ENCODE results near the gene IL27RA. TPM values are rescaled to one million over a fixed set of nuclear protein-coding genes. Genes with fewer than 3 reads are reported as not detected.

Gene IL27RA
- total RNA-seq, 6 experiments from 2014 or later: 4.7 to 6.1 (median 5.1) TPM

DNA sequence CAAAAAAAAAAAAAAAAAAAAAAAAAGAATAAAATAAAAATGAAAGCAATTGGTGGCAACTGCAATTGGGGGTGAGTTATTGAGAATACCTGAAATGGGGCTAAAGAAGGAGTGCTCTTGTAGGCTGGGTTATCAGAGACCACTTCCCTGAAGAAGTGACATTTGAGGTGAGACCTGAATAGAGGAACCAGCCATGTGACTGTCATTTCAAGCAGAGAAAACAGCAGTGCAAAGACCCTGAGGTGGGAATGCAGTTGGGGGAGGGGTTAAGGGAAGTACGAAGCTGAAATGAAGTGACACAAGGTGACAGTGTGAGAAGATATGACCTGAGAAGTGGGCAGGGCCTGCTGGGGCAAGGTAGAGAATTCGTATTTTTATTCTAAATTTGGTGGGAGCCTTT, 34.6 kb downstream of the IL27RA start:
- Mint-ChIP-seq H3K4me1 (ENCODE audit: low read depth) (no peaks in the 10 kb centered on the region), H3K27ac (no peak overlapping the region), H3K4me3 (no peak overlapping the region), H3K27me3 (ENCODE audit: insufficient read depth) (peaks cover 8% of the 10 kb centered on the region), H3K36me3 (ENCODE audit: low read depth) (no peaks in the 10 kb centered on the region), H3K9me3 (no peaks in the 10 kb centered on the region)
- DNase-seq: no peak
- TF ChIP-seq, protein P1, sequence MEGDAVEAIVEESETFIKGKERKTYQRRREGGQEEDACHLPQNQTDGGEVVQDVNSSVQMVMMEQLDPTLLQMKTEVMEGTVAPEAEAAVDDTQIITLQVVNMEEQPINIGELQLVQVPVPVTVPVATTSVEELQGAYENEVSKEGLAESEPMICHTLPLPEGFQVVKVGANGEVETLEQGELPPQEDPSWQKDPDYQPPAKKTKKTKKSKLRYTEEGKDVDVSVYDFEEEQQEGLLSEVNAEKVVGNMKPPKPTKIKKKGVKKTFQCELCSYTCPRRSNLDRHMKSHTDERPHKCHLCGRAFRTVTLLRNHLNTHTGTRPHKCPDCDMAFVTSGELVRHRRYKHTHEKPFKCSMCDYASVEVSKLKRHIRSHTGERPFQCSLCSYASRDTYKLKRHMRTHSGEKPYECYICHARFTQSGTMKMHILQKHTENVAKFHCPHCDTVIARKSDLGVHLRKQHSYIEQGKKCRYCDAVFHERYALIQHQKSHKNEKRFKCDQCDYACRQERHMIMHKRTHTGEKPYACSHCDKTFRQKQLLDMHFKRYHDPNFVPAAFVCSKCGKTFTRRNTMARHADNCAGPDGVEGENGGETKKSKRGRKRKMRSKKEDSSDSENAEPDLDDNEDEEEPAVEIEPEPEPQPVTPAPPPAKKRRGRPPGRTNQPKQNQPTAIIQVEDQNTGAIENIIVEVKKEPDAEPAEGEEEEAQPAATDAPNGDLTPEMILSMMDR (IDR thresholded peaks at IDR 0.05): no peak

DNA sequence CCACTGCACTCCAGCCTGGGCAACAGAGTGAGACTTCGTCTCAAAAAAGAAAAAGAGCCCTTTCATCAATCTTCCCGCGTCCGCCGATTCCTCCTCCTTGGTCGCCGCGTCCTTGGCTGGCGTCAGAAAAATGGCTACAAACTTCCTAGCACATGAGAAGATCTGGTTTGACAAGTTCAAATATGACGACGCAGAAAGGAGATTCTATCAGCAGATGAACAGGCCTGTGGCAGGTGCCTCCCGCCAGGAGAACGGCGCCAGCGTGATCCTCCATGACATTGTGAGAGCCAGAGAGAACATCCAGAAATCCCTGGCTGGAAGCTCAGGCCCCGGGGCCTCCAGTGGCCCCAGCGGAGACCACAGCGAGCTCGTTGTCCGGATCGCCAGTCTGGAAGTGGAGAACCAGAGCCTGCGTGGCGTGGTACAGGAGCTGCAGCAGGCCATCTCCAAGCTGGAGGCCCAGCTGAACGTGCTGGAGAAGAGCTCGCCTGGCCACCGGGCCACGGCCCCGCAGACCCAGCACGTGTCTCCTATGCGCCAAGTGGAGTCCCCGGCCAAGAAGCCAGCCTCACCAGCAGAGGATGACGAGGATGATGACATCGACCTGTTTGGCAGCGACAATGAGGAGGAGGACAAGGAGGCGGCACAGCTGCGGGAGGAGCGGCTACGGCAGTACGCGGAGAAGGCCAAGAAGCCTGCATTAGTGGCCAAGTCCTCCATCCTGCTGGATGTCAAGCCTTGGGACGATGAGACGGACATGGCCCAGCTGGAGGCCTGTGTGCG, 38.9 kb downstream of the IL27RA start:
- no peaks in the 10 kb centered on the region for H3K9me3 Mint-ChIP-seq
- DNase-seq: no peak
- no peak overlapping the region for H3K4me3 Mint-ChIP-seq
- H3K27me3 Mint-ChIP-seq (ENCODE audit: insufficient read depth): no peaks in the 10 kb centered on the region; the same call in 1 of the 2 replicates
- no peaks in the 10 kb centered on the region for H3K36me3 Mint-ChIP-seq (ENCODE audit: low read depth)
- TF ChIP-seq, protein P1 (IDR thresholded peaks at IDR 0.05): no peak
- peaks cover 16% of the 10 kb centered on the region for H3K4me1 Mint-ChIP-seq (ENCODE audit: low read depth)
- no peak overlapping the region for H3K27ac Mint-ChIP-seq

DNA sequence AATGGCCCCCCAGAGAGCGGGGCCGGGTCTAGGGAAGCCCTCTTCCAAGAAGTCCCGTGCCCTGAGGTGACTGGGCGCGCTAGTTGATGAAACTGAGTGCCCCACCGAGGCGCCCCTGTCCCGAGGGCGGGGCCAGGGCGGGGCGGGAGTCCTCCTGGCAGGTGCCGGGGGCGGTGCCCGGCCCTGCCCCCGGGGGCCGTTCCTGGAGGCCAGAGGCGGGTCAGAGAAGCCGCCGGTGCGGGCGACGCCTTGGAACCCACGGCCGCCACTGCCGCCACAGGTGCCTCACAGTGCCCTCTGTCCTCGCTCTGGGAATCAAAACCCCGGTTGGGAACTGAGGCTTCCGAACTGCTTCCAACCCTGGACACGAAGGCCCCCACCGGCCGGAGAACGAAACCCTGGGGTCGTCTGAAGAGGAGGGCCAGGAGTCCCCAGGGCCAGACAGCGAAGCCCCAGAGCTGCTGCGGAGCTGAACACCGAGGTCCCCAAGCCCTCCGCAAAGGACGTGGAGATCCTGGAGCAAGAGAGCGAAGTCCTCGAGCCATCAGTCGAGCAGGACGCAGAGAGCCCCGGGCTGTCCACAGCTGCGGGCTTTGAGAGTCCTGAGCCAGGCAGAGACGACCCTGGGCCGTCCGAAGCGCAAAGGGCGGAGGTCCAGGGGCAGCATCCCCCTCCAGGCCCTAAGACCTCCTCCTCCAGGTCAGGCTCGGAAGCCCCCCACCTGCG, 41.1 kb downstream of the IL27RA start, which contains the start of gene MISP3:
TSS of gene MISP3 (plus strand) at position 252 of the 726 bp plus-strand sequence. CDS start 524 bp downstream, outside the sequence.
- Mint-ChIP-seq H3K36me3 (ENCODE audit: low read depth) (no peaks in the 10 kb centered on the region), H3K4me3 (peak within 1 kb of the TSS; percentile 98), H3K4me1 (ENCODE audit: low read depth) (peaks cover 16% of the 10 kb centered on the region), H3K9me3 (no peaks in the 10 kb centered on the region), H3K27me3 (ENCODE audit: insufficient read depth) (no peaks in the 10 kb centered on the region; the same call in 1 of the 2 replicates), H3K27ac (peak within 1 kb of the TSS; percentile 90; the same call in 1 of the 2 replicates)
- TF ChIP-seq, protein P1 (IDR thresholded peaks at IDR 0.05): no peak
- DNase-seq: no peak

DNA sequence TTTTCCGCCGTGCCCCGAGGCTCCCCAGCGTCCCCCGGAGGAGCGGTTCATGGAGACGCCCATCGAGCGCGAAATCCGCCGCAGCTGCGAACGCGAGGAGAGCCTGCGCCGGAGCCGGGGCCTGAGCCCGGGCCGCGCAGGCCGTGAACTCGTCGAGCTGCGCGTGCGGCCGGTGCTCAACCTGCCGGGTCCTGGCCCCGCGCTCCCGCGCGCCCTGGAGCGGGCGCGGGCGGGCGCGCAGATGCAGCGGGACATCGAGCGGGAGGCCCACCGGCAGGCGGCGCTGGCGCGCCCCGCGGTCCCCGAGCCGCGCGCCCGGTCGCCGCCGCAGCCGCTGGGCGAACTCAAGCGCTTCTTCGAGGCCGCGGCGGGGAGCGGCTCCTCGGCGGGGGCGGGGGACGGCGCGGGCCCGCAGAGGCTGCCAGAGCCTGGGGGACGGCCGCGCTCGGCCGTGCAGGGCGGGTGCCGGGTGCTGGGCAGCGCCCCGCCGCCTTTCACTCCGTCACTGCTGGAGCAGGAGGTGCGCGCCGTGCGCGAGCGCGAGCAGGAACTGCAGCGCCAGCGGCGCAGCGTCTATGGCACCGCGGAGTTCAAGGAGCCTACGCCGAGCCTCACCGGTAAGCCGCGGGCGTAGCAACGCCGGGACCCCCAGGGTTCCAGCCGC, 41.8 kb downstream of the IL27RA start:
- peak; percentile 66 for DNase-seq
- TF ChIP-seq, protein P1 (IDR thresholded peaks at IDR 0.05): peak; percentile 61
- peaks cover 16% of the 10 kb centered on the region for H3K4me1 Mint-ChIP-seq (ENCODE audit: low read depth)
- no peaks in the 10 kb centered on the region for H3K9me3 Mint-ChIP-seq
- peak overlapping the region; percentile 98 for H3K4me3 Mint-ChIP-seq
- H3K27ac Mint-ChIP-seq: peak overlapping the region; percentile 90
- no peaks in the 10 kb centered on the region for H3K36me3 Mint-ChIP-seq (ENCODE audit: low read depth)
- no peaks in the 10 kb centered on the region; the same call in 1 of the 2 replicates for H3K27me3 Mint-ChIP-seq (ENCODE audit: insufficient read depth)

Measured in HFFc6 (cell line).